ENCODE data around the gene ARL8B. TPM values are rescaled to one million over a fixed set of nuclear protein-coding genes. Genes with fewer than 3 reads are reported as not detected.
"Not testable (repeated sequence)": the region's sequence is repeated elsewhere in the genome, so short reads cannot be mapped to it uniquely, and the experiment has no call there.

ARL8B gene
- total and polyA plus RNA-seq, 2 donors (not counting 1 experiment from before 2014, with no cell fraction given), result 74.8 to 98.4 TPM

DNA sequence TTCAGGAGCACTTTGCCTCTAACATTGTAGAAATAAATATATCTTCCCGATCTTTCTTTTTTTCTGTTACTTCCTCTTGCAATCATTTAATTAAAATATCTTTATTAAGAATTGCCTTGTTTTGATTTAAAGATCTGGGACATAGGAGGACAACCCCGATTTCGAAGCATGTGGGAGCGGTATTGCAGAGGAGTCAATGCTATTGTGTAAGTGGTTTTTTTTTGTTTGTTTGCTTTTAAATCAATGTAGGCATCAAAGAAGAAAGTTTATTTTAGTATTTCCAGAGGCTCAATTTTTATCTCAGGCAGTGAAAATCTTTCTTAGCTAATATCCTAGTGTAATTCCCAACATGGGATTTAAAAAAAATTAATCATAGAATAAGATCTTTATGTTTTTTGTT, 49.9 kb downstream of the ARL8B start:
- Histone ChIP-seq H3K9me3 (ENCODE audit: control insufficient read depth, insufficient read depth, low read depth, low read length) (no peaks in the 10 kb centered on the region), H3K79me2 (ENCODE audit: control insufficient read depth, insufficient read depth, low read length) (peaks cover 24% of the 10 kb centered on the region), H3K4me3 (replicated peaks in 1 of 4; ENCODE audit: control extremely low read depth in 1 of 4, insufficient read depth in 1 of 4, low read depth in 3 of 4, low read length in 4 of 4) (no peak overlapping the region), H4K20me1 (ENCODE audit: control insufficient read depth, extremely low read depth, insufficient read depth, low read length) (no peaks in the 10 kb centered on the region), H3K27ac (ENCODE audit: insufficient read depth, low read length) (no peak overlapping the region), H2AFZ (ENCODE audit: low read length) (no peak overlapping the region), H3K9ac (ENCODE audit: insufficient read depth, low read length) (no peak overlapping the region), H3K4me2 (ENCODE audit: extremely low read depth, insufficient read depth, low read length) (no peak overlapping the region), H3K36me3 (ENCODE audit: control insufficient read depth, insufficient read depth, low read length) (peaks cover 5% of the 10 kb centered on the region), H3K4me1 (ENCODE audit: control insufficient read depth, extremely low read depth, insufficient read depth, low read length) (no peaks in the 10 kb centered on the region), H3K27me3 (ENCODE audit: control insufficient read depth, insufficient read depth, low read length) (no peaks in the 10 kb centered on the region)
- TF ChIP-seq CTCF (conservative IDR thresholded peaks at IDR 0.05 in 1 of 2, IDR thresholded peaks at IDR 0.05 in 1 of 2; ENCODE audit: low read depth in 1 of 2, low read length in 2 of 2), result no peak
- no peak for TF ChIP-seq EZH2 (IDR thresholded peaks at IDR 0.05; ENCODE audit: low read length, missing control alignments)
- DNase-seq (ENCODE audit: low read depth in 2 of 2), result no peak

- not testable (repeated sequence) for H3K9ac ChIP-seq (ENCODE audit: insufficient read depth, low read length); H3K4me2 ChIP-seq (ENCODE audit: extremely low read depth, insufficient read depth, low read length); H3K4me1 ChIP-seq (ENCODE audit: control insufficient read depth, extremely low read depth, insufficient read depth, low read length); H3K36me3 ChIP-seq (ENCODE audit: control insufficient read depth, insufficient read depth, low read length); H4K20me1 ChIP-seq (ENCODE audit: control insufficient read depth, extremely low read depth, insufficient read depth, low read length); H3K27ac ChIP-seq (ENCODE audit: insufficient read depth, low read length); H3K4me3 ChIP-seq (replicated peaks in 1 of 4; ENCODE audit: control extremely low read depth in 1 of 4, insufficient read depth in 1 of 4, low read depth in 3 of 4, low read length in 4 of 4); DNase-seq (ENCODE audit: low read depth in 2 of 2); H2AFZ ChIP-seq (ENCODE audit: low read length); H3K27me3 ChIP-seq (ENCODE audit: control insufficient read depth, insufficient read depth, low read length); H3K9me3 ChIP-seq (ENCODE audit: control insufficient read depth, insufficient read depth, low read depth, low read length); H3K79me2 ChIP-seq (ENCODE audit: control insufficient read depth, insufficient read depth, low read length)
Measured at GRCh38 chr3:5179036-5179435, 56.9 kb downstream of the ARL8B start.

DNA sequence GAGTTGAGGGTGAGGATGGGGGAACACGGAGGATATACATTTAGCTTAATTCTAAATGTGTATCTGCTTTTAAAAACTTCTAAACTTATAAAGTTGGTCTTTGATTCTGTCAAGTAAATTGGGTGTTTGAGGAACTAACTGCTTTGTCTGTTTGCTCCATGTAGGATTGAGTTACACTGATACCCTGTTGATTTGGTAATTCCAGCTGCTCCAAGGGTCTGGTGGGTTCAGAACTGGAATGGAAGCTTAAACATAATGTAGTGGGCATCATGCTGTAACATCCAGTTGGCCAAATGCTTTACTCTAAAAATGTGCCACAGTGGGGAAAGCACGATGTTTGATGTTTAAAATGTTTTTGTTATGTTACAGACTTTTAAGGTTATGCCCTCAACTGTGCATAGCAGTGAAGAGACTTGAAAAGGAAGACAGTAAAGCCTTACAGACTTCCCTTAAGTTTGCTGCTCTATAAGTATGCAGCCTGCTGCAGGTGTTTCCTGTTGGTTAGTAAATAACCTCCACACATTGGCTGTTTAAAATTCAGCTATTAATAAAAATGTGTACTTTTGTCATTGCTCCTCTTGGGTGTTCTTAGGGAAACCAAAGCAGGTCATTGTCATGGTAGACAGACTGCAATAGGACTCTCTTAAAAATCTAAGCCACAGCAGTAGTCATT, 59.5 kb downstream of the ARL8B start:
- Histone ChIP-seq H2AFZ (ENCODE audit: low read length) (no peak overlapping the region), H3K4me2 (ENCODE audit: extremely low read depth, insufficient read depth, low read length) (no peak overlapping the region), H3K4me1 (ENCODE audit: control insufficient read depth, extremely low read depth, insufficient read depth, low read length) (no peaks in the 10 kb centered on the region), H3K4me3 (replicated peaks in 1 of 4; ENCODE audit: control extremely low read depth in 1 of 4, insufficient read depth in 1 of 4, low read depth in 3 of 4, low read length in 4 of 4) (no peak overlapping the region), H3K9ac (ENCODE audit: insufficient read depth, low read length) (no peak overlapping the region), H3K36me3 (ENCODE audit: control insufficient read depth, insufficient read depth, low read length) (no peaks in the 10 kb centered on the region), H3K27ac (ENCODE audit: insufficient read depth, low read length) (no peak overlapping the region), H3K79me2 (ENCODE audit: control insufficient read depth, insufficient read depth, low read length) (no peaks in the 10 kb centered on the region), H3K27me3 (ENCODE audit: control insufficient read depth, insufficient read depth, low read length) (no peaks in the 10 kb centered on the region), H3K9me3 (ENCODE audit: control insufficient read depth, insufficient read depth, low read depth, low read length) (no peaks in the 10 kb centered on the region), H4K20me1 (ENCODE audit: control insufficient read depth, extremely low read depth, insufficient read depth, low read length) (no peaks in the 10 kb centered on the region)
- DNase-seq (ENCODE audit: low read depth in 2 of 2), result no peak
- TF ChIP-seq CTCF (conservative IDR thresholded peaks at IDR 0.05 in 1 of 2, IDR thresholded peaks at IDR 0.05 in 1 of 2; ENCODE audit: low read depth in 1 of 2, low read length in 2 of 2) (no peak), EZH2 (IDR thresholded peaks at IDR 0.05; ENCODE audit: low read length, missing control alignments) (no peak)

- H4K20me1 ChIP-seq (ENCODE audit: control insufficient read depth, extremely low read depth, insufficient read depth, low read length); H3K4me1 ChIP-seq (ENCODE audit: control insufficient read depth, extremely low read depth, insufficient read depth, low read length); H3K27ac ChIP-seq (ENCODE audit: insufficient read depth, low read length); H3K9me3 ChIP-seq (ENCODE audit: control insufficient read depth, insufficient read depth, low read depth, low read length); H3K4me3 ChIP-seq (replicated peaks in 1 of 4; ENCODE audit: control extremely low read depth in 1 of 4, insufficient read depth in 1 of 4, low read depth in 3 of 4, low read length in 4 of 4); H3K27me3 ChIP-seq (ENCODE audit: control insufficient read depth, insufficient read depth, low read length); H3K9ac ChIP-seq (ENCODE audit: insufficient read depth, low read length); H2AFZ ChIP-seq (ENCODE audit: low read length); H3K4me2 ChIP-seq (ENCODE audit: extremely low read depth, insufficient read depth, low read length); DNase-seq (ENCODE audit: low read depth in 2 of 2); H3K36me3 ChIP-seq (ENCODE audit: control insufficient read depth, insufficient read depth, low read length); H3K79me2 ChIP-seq (ENCODE audit: control insufficient read depth, insufficient read depth, low read length): not testable (repeated sequence)
Measured at GRCh38 chr3:5183714-5184113, 61.6 kb downstream of the ARL8B start.

Data from fibroblast of lung (primary cell).